GM19043 (cell line): Measurements from ENCODE around the gene ERCC1.

ENCODE experiments used
- ATAC-seq: cut with Tn5 transposase; IDR thresholded peaks from one replicate; pipeline ENCODE4 v1.9.1; 2021; ENCODE audit warnings: low read depth; ENCODE audit not compliant: unreplicated experiment

Gene ERCC1

DNA sequence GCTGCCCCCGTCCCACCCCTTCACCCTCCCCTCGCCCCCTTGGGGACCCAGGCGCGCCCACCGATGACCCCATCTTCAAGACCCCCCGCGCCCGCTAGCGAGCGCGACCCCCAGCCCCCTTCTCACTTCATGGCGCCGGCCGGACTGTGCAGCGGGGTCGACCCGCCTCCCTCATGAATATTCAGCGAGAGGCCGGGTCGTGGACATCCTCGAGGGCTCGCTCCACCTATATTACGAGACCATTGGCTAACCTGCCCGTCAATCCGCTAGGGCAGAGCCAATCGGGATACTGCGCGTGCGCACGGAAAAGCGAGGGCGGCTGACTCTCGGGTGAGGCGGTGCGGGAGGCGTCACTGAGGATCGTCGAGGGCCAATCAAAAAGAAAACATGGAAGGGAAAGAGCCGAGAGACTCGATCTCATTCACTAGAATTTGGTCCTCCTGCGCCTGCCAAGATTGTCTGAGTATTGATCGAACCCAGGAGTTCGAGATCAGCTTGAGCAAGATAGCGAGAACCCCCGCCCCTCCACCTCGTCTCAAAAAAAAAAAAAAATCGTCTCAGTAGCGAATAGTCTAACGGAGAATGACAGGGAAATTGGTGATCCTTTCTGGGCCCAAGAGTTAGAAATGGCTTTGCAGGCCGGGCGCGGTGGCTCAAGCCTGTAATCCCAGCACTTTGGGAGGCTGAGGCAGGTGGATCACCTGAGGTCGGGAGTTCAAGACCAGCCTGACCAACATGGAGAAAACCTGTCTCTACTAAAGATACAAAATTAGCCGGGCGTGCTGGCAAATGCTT, 53.1 kb downstream of the ERCC1 start, which contains the start of gene ERCC2:
TSS of gene ERCC2 (minus strand) at position 164 of the 795 bp plus-strand sequence. CDS start at position 131, 33 bp downstream.
- ATAC-seq = peak; percentile 88

DNA sequence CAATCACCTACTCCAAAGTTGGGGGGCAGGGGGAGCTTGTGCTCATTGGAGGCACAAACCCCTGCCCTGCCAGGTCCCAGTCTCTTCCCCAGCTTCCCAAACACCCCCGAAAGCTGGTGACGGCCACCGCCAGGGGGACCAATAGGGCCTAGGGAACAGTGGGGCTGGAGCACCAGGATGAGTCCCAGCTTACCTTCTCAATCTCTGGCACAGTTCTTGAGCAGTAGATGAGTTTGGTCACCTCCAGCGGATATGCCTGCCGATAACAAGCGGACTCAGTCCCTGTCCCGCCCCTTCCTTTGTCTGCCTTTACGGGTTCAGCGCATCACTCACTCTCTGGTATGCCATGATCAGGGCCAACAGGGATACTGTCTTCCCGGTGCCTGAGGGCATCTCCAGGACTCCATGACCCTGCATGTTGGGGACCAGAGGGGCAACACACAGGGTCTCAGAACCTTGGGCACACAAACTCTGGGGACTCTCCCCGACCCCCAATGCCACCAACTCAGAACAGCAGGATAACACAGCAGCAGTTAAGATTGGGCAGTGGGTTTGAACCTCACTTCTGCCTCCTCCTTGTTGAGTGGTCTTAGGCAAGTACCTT, 54.9 kb downstream of the ERCC1 start:
- ATAC-seq = no peak

DNA sequence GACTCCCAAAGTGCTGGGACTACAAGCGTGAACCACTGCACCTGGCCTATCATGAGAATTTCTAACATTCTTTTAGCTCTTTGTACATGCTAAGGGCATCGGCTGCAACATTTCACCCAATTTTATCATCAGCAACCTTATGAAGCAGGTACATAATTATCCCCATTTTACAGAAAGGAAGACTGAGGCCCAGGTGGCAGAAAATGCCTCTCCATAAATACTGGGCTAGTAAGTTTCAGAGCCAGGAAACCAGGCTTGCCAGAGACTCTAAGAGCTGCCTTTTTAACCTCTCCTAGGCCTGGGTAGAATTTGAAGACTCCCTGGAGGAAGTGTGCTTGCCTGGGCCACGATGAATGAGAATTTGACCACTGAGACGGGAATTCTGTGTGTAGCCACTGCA, 55.6 kb downstream of the ERCC1 start:
- no peak for ATAC-seq

- no peak for ATAC-seq
Observed at GRCh38 chr19:45364696-45365095, 59.0 kb downstream of the ERCC1 start.

DNA sequence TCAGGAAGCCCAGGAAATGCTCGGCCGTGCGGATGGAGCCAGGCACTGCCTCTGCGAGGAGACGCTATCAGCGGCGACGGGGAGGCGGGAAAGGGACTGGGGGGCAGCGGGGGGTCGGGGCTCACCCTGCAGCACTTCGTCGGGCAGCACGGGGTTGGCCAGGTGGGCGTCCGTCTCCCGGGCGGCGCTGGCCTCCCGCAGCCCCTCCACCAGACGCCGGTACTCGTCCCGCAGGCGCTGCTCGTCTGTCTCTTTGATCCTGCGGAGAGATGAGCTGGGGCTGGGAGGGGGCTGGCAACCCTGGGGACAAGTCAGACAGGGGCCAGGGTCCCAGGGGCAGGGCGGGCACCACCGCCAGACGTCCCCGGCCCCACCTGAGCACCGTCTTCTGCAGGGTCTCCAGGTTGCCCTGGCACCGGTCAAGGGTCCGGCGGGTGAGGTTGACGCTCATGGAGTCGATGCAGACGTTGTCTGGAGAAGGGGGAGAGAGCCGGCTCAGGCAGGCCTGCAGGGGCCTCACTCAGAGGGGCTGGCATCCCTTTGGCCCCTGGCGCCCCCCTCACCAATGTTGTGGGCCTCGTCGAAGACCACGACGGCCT, 59.8 kb downstream of the ERCC1 start:
- no peak for ATAC-seq

DNA sequence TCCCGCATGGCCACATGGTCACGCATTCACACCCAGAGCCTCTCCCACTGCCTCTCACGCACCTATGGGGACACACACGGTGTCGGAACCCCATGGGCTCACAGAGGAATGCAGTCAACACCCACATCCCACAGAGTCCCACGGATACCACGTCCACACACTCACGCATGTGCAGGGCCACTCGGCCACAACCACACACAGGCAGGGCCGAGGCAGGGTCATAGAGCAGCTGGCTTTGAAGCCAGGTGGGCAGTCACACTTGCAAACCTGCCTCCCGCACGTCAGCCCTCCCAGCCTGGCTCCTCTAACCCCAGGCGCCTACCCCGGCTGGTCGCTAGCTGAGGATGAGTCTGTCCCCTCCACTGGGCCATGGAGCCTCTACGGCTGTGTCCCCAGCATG, 61.4 kb downstream of the ERCC1 start:
- no peak for ATAC-seq

DNA sequence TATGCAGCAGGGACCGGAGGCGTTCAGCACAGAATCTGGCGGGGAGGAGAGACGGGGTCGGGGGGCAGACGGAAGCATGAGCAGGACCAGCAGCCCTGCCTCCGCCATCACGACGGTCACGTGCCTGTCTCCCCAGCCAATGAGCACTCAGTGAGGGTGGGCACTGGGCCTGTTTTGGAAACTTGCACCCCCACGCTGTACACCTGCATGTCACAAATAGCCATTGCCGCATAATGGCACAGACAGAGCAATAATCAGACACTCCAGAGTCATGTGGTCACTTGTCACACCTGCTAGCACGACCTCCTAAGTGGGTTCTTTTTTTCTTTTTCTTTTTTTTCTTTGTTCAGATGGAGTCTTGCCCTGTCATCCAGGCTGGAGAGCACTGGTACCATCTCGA, 62.1 kb downstream of the ERCC1 start:
- no peak for ATAC-seq

DNA sequence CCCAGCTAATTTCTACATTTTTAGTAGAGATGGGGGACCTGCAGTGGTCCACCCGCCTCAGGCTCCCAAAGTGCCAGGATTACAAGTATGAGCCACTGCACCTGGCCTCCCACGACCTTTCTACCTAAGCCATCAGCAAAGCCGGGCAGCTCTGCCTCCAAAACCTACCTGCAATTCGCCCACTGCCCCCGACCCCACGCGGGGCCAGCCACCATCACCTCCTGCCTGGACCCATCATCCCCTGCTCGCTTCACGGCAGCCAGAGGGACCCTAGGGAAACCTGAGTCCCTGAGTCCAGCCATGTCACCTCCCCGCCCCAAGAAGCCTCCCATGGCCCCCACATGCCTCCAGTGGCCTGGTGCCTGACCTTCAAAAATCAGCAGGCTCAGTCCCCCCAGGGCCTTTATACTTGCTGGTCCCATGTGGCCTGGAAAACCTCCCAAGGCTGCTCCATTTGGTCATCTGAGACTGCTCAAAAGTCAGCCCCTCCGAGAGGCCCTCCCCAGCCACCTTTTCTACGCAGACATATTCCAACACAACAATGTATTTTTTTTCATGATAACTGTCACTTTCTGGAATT, 65.4 kb downstream of the ERCC1 start:
- ATAC-seq = no peak

DNA sequence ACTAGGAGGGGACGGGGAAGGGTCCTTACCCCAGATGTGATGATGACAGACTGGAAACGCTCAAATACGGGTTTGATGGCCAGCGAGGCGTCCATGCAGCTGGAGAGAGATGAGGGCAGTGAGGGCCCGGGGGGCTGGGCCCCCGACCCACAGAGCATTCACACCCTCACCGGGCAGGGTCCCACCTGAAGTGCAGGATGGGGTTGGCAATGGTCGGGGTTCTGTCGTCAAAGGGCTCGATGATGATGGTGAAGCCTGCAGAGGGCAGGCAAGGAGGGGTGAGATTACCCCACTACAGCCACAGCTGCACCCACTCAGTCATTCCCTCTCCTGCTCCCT, 66.3 kb downstream of the ERCC1 start:
- ATAC-seq = no peak
